Right lobe of liver (tissue), 6 donors: ENCODE data around the gene AVPI1. TPM values are rescaled to one million over a fixed set of nuclear protein-coding genes. Genes with fewer than 3 reads are reported as not detected.
A peak's percentile ranks its signal among the peaks of the same experiment; 100 is the strongest.
"Not testable (repeated sequence)": the region's sequence is repeated elsewhere in the genome, so short reads cannot be mapped to it uniquely, and the experiment has no call there.

ENCODE experiments used
- ATAC-seq, 4 donors: fragments of 200-7000 bp; cut with Tn5 transposase; one replicate each; pipeline ENCODE4 v1.9.1; 2020; ENCODE audit warnings: mild to moderate bottlenecking in 4 of 4, moderate library complexity in 4 of 4
- DNase-seq, 3 donors: peaks; one replicate each; pipeline ENCODE4 v3.0.0-alpha.2; 2020
- H3K27ac ChIP-seq, 3 donors: fragments of 200-600 bp; one replicate each; pipeline ENCODE4 v1.8.0; 2022
- H3K27me3 ChIP-seq, 2 donors: fragments of 200-600 bp; one replicate each; pipeline ENCODE4 v1.8.0; 2022
- H3K36me3 ChIP-seq, 4 donors: fragments of 200-600 bp; sonication (generic) in 1 of 4; one replicate each; pipeline versions ENCODE4 v1.5.1 to v1.8.0; 2017 to 2022; ENCODE audit warnings: control low read depth in 1 of 4
- H3K4me1 ChIP-seq, 4 donors: fragments of 200-600 bp; sonication (generic) in 1 of 4; one replicate each; pipeline versions ENCODE4 v1.5.1 to v1.8.0; 2017 to 2022; ENCODE audit warnings: control low read depth in 1 of 4
- H3K4me3 ChIP-seq, 3 donors: fragments of 200-600 bp; one replicate each; pipeline ENCODE4 v1.8.0; 2022
- H3K9me3 ChIP-seq, 4 donors: fragments of 200-600 bp; sonication (generic) in 1 of 4; one replicate each; pipeline versions ENCODE4 v1.5.1 to v1.8.0; 2017 to 2022; ENCODE audit warnings: control low read depth in 1 of 4
- POLR2A ChIP-seq: fragments of 450-650 bp; IDR thresholded peaks from one replicate; pipeline ENCODE4 v1.6.1; 2017; ENCODE audit warnings: antibody characterized with exemption, mild to moderate bottlenecking
- WGBS: methylation state at CpG from one replicate; pipeline ENCODE4 v1.1.6; 2018; ENCODE audit warnings: low coverage, low lambda C conversion rate; ENCODE audit not compliant: insufficient coverage; ENCODE audit errors: missing lambda C conversion rate; 5-methylcytosine and 5-hydroxymethylcytosine counted together
- intact Hi-C, 2 donors: fragments of 100-400 bp; cut with DNase I; formaldehyde crosslinking; loops; one replicate each; pipeline versions ENCODE4 v1.11.2 to v1.14.1; 2022
- total RNA-seq, 6 experiments: library from RNA; depleted of rRNA in 2 of 6; stranded (reverse); fragments of >200 nt in 2 of 6; fragmentation: NEBNext Ultra II Directional in 3 of 6; extraction: Animal tissue kit (Norgen Biotek cat#: 25700) in 3 of 6; gene quantifications; one replicate each; pipeline versions ENCODE4 v1.1.0 to v1.2.4, GENCODE V29; 2016 to 2023
- TF ChIP-seq, protein P1 (sequence below), 4 donors: fragments of 200-600 bp in 3 of 4; fragments of 450-650 bp in 1 of 4; IDR thresholded peaks; one replicate each; pipeline versions ENCODE4 v1.5.1 to v1.8.0; 2016 to 2022; ENCODE audit warnings: antibody characterized with exemption in 4 of 4, mild to moderate bottlenecking in 2 of 4
- donor health status: DM: no; HTN: yes; CAD: no.
- donor health status: DM: no; HTN: no; CAD: no.
- donor health status: DM: no; HTN: no; CAD: no.
- donor health status: DM: no; HTN: yes; CAD: no.
- donor health status: DM: no; HTN: yes; CAD: no.

Gene AVPI1
- total RNA-seq, 6 experiments from 2014 or later: 10.3 to 27.0 (median 20.2) TPM

DNA sequence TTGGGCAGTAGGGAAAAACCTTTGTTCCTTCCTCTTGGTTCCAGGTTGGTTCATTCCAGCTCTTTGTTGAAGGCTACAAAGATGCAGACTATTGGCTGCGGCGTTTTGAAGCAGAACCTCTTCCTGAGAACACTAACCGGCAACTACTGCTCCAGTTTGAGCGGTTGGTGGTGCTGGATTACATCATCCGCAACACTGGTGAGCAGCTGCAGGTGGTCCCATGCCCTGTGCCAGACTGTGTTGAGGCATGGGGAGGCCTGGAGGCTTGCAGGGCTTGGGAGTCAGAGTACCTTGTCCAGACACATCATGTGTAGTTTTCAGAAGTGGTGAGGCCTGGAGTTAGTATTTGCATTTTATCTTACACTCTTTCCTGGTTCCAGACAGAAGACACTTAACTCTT, 30.3 kb downstream of the AVPI1 start:
- Histone ChIP-seq H3K27ac (no peak overlapping the region), H3K4me3 (no peak overlapping the region), H3K4me1 (no peaks in the 10 kb centered on the region), H3K36me3 (peaks cover 5 to 34% (median 12%) of the 10 kb centered on the region in 4 donors), H3K27me3 (no peaks in the 10 kb centered on the region), H3K9me3 (no peaks in the 10 kb centered on the region)
- WGBS: 100% methylated on average over 2 of the region's 5 CpGs
- no peak for DNase-seq
- intact Hi-C loops: no loop called here
- TF ChIP-seq POLR2A: no peak
- TF ChIP-seq, protein P1, sequence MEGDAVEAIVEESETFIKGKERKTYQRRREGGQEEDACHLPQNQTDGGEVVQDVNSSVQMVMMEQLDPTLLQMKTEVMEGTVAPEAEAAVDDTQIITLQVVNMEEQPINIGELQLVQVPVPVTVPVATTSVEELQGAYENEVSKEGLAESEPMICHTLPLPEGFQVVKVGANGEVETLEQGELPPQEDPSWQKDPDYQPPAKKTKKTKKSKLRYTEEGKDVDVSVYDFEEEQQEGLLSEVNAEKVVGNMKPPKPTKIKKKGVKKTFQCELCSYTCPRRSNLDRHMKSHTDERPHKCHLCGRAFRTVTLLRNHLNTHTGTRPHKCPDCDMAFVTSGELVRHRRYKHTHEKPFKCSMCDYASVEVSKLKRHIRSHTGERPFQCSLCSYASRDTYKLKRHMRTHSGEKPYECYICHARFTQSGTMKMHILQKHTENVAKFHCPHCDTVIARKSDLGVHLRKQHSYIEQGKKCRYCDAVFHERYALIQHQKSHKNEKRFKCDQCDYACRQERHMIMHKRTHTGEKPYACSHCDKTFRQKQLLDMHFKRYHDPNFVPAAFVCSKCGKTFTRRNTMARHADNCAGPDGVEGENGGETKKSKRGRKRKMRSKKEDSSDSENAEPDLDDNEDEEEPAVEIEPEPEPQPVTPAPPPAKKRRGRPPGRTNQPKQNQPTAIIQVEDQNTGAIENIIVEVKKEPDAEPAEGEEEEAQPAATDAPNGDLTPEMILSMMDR (IDR thresholded peaks at IDR 0.05): no peak
- no peak for ATAC-seq

DNA sequence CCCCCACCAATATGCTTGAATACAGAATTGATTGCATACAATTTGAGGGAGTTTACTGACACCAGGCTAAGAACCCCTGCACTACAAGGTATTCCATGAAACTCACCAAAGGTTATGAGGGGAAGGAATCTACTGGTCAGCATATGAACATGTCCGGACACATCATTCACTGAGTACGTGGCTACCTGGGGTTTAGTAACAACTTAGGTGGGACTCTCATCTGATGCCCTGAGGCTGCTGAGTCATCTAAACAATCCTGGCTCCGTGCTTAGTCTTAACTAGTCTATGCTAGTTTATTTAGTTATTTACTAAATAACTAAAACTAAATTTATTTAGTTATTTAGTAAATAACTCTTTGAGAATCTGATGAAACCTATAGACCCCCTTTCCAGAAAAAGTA, 35.3 kb downstream of the AVPI1 start:
- Histone ChIP-seq H3K27me3 (no peaks in the 10 kb centered on the region), H3K9me3 (no peaks in the 10 kb centered on the region), H3K36me3 (peaks cover 7 to 35% (median 11%) of the 10 kb centered on the region in 4 donors), H3K4me3 (no peak overlapping the region), H3K27ac (no peak overlapping the region), H3K4me1 (no peaks in the 10 kb centered on the region)
- ATAC-seq (no peak), DNase-seq (no peak)
- 93% methylated on average over 3 of the region's 3 CpGs for WGBS
- intact Hi-C loops: no loop called here
- TF ChIP-seq, protein P1 (IDR thresholded peaks at IDR 0.05): no peak
- no peak for TF ChIP-seq POLR2A

DNA sequence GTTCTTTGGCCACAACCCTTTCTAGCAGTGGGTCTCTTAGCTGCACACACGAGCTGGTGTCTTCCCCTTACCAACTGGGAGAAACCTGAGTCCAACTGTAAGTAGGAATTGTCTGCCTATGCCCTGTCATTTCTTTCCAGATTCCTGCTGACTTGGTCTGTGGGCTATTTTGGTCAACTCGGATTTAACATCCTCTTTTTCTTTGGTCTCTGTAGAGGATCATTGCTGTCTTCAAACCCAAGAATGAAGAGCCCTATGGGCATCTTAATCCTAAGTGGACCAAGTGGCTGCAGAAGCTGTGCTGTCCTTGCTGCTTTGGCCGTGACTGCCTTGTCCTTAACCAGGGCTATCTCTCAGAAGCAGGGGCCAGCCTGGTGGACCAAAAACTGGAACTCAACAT, 36.3 kb downstream of the AVPI1 start:
- peak in 1 of 3 donors; percentile 35 for DNase-seq
- intact Hi-C loops: no loop called here
- peaks cover 7 to 26% (median 7%) of the 10 kb centered on the region in 4 donors for H3K36me3 ChIP-seq

DNA sequence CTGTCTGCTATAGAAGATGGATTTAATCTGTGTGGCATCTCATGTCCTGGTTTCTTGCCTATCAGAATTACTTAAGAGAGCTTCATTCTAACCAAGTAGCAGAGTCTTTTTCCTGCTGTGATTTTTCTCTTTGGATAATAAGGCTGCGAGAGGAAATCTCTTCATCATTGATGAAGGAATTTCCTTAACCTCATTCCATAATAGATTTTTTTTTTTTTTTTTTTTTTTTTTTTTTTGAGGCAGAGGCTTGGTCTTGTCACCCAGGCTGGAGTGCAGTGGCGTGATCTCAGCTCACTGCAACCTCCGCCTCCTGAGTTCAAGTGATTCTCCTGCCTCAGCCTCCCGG, 37.7 kb downstream of the AVPI1 start:
- H3K36me3 ChIP-seq: peaks cover 7 to 26% (median 8%) of the 10 kb centered on the region in 4 donors
- WGBS: 57% methylated on average over 1 of the region's 4 CpGs

More for the DNA sequence above, 36.3 kb downstream of the AVPI1 start:
- Histone ChIP-seq H3K4me1 (no peaks in the 10 kb centered on the region), H3K4me3 (no peak overlapping the region), H3K9me3 (no peaks in the 10 kb centered on the region), H3K27ac (no peak overlapping the region), H3K27me3 (no peaks in the 10 kb centered on the region)
- 72% methylated on average over 2 of the region's 3 CpGs for WGBS
- ATAC-seq: peak in 2 of 4 donors; percentile 28 to 29
- TF ChIP-seq, protein P1 (IDR thresholded peaks at IDR 0.05): no peak
- TF ChIP-seq POLR2A: no peak

DNA sequence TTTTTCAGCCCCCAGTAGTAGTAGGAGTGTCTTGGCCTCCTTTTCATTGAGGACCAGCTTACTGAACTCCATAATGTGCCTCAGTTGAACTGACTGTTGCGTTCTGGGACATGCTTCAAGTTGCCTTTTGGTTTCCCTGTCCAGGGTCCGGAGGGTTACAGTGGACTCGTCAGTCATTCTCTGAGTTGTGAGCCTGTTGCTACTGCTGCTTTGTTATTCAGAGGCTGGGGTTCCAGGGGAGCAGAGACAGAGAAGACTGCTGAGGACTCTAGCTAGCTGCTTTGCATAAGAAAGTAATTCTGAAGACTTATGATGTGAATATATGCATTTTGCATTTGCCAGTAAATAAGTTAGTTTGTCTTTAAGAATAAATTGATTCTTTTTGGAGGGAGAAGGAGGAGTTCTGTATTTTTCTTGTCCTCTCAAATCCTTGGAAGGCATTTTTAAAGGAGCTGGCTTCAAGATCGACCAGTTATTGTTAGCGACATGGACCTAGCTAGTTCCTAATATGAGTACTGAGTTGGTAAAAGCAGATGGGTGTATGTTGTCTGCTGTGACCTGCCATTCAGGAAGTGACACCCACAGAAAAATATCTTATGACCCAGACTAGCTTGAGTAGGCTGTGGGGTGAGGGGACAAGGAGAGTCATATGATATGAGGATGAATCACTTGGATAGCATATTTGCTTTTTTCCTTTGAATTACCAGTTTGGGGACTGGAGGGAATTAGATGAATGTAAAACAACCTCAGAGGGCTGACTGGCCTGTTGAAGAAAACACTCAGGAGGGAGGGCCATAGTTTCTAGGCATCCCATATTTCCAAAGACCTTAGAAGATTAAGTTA, 38.3 kb downstream of the AVPI1 start:
- ATAC-seq (peak; percentile 71 to 87 (median 86)), DNase-seq (no peak)
- intact Hi-C loops: no loop called here
- H3K27me3 ChIP-seq: no peaks in the 10 kb centered on the region
- no peaks in the 10 kb centered on the region for H3K4me1 ChIP-seq
- 60% methylated on average over 5 of the region's 5 CpGs for WGBS
- H3K4me3 ChIP-seq: no peak overlapping the region
- peaks cover 7 to 21% (median 10%) of the 10 kb centered on the region in 4 donors for H3K36me3 ChIP-seq
- H3K9me3 ChIP-seq: no peaks in the 10 kb centered on the region
- TF ChIP-seq POLR2A: peak; percentile 52
- TF ChIP-seq, protein P1 (IDR thresholded peaks at IDR 0.05): no peak
- H3K27ac ChIP-seq: peak overlapping the region in 2 of 3 donors; percentile 41 to 55

More for the DNA sequence above, 37.7 kb downstream of the AVPI1 start:
- DNase-seq, H3K4me1 ChIP-seq, H3K4me3 ChIP-seq, intact Hi-C loops, H3K9me3 ChIP-seq, ATAC-seq, H3K27me3 ChIP-seq: not testable (repeated sequence)
- peak overlapping the region in 2 of 3 donors; percentile 41 to 55 for H3K27ac ChIP-seq
